ENCODE data around the gene ZNF562.
A peak's percentile ranks its signal among the peaks of the same experiment; 100 is the strongest.
"Not testable (repeated sequence)": the region's sequence is repeated elsewhere in the genome, so short reads cannot be mapped to it uniquely, and the experiment has no call there.

ZNF562 gene

DNA sequence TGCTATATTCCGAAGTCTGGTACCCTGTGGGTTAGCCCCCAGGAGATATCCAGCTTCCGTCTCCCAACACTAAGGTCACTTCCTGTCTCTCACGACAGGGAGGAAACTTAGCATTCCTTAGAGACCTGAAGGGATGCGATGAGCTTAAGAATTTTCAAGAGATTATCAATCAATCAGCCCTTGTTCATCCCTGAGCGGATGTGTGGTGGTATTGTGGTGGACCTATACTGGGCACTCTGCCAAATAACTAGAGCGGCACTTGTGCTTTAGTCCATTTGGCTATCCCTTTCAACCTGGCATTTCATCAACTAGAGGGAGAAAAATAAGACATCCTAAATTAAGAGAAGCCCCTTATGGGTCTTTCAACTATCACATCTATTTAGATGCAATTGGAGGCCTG lies 30.9 kb upstream of the ZNF562 start:
- in situ Hi-C loops (cut with HindIII; ENCODE audit: low sequenced_read_pairs): no loop called here
- no peak for DNase-seq (ENCODE audit: low read depth)
- TF ChIP-seq, protein P1, sequence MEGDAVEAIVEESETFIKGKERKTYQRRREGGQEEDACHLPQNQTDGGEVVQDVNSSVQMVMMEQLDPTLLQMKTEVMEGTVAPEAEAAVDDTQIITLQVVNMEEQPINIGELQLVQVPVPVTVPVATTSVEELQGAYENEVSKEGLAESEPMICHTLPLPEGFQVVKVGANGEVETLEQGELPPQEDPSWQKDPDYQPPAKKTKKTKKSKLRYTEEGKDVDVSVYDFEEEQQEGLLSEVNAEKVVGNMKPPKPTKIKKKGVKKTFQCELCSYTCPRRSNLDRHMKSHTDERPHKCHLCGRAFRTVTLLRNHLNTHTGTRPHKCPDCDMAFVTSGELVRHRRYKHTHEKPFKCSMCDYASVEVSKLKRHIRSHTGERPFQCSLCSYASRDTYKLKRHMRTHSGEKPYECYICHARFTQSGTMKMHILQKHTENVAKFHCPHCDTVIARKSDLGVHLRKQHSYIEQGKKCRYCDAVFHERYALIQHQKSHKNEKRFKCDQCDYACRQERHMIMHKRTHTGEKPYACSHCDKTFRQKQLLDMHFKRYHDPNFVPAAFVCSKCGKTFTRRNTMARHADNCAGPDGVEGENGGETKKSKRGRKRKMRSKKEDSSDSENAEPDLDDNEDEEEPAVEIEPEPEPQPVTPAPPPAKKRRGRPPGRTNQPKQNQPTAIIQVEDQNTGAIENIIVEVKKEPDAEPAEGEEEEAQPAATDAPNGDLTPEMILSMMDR (IDR thresholded peaks at IDR 0.05; ENCODE audit: low read depth, low read length, missing control alignments): no peak
- H3K4me3 ChIP-seq (ENCODE audit: low read depth, low read length): no peak overlapping the region

- in situ Hi-C loops (cut with HindIII; ENCODE audit: low sequenced_read_pairs): no loop called here
- no peak for DNase-seq (ENCODE audit: low read depth)
- H3K4me3 ChIP-seq (ENCODE audit: low read depth, low read length): no peak overlapping the region
- TF ChIP-seq, protein P1 (IDR thresholded peaks at IDR 0.05; ENCODE audit: low read depth, low read length, missing control alignments): no peak
These were observed 27.3 kb upstream of the ZNF562 start for GRCh38 chr19:9702186-9702585.

- no peak for DNase-seq (ENCODE audit: low read depth)
- no peak overlapping the region for H3K4me3 ChIP-seq (ENCODE audit: low read depth, low read length)
- in situ Hi-C loops (cut with HindIII; ENCODE audit: low sequenced_read_pairs): no loop called here
- TF ChIP-seq, protein P1 (IDR thresholded peaks at IDR 0.05; ENCODE audit: low read depth, low read length, missing control alignments): no peak
These were observed 25.5 kb upstream of the ZNF562 start for GRCh38 chr19:9700229-9700981.

DNA sequence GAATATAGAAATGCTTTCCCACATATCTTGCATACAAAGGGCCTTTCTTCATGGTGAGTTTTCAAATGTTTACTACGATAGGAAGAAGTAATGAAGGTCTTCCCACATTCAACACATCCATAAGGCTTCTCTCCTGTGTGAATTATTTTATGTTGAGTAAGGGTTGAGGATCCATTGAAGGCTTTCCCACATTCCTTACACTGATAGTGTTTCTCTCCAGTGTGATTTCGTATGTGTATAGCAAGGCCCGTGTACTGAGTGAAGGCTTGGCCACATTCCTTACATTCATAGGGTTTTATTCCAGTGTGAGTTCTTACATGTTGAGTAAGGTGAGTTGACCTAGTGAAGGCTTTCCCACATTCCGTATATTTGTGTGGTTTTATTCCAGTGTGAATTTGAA lies 15.4 kb upstream of the ZNF562 start:
- in situ Hi-C loops (cut with HindIII; ENCODE audit: low sequenced_read_pairs); DNase-seq (ENCODE audit: low read depth); H3K4me3 ChIP-seq (ENCODE audit: low read depth, low read length): not testable (repeated sequence)

DNA sequence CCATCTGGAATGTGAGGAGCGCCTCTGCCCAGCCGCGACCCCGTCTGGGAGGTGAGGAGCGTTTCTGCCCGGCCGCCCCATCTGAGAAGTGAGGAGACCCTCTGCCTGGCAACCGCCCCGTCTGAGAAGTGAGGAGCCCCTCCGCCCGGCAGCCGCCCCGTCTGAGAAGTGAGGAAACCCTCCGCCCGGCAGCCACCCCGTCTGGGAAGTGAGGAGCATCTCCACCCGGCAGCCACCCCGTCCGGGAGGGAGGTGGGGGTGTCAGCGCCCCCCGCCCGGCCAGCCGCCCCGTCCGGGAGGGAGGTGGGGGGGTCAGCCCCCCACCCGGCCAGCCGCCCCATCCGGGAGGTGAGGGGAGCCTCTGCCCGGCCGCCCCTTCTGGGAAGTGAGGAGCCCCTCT lies 5.1 kb upstream of the ZNF562 start:
- DNase-seq (ENCODE audit: low read depth); in situ Hi-C loops (cut with HindIII; ENCODE audit: low sequenced_read_pairs); H3K4me3 ChIP-seq (ENCODE audit: low read depth, low read length): not testable (repeated sequence)

DNA sequence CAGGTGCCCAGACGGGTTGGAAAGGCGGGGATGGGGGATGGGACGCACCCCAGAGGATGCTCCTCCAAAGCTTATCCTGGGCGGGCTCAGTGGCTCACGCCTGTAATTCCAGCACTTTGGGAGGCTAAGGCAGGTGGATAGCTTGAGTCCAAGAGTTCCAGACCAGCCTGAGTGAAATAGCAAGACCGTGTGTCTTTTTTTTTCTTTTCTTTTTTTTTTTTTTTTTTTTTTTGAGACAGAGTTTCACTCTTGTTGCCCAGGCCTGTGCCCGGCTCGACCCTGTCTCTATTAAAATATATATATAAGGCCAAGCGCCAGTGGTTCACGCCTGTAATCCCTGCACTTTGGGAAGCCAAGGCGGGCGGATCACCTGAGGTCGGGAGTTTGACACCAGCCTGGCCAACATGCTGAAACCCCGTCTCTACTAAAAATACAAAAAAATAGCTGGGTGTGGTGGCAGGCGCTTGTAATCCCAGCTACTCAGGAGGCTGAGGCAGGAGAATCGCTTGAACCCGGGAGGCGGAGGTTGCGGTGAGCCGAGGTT lies 530 bp upstream of the ZNF562 start:
- peak; percentile 1 for DNase-seq (ENCODE audit: low read depth)
- in situ Hi-C loops (cut with HindIII; ENCODE audit: low sequenced_read_pairs): not testable (repeated sequence)

DNA sequence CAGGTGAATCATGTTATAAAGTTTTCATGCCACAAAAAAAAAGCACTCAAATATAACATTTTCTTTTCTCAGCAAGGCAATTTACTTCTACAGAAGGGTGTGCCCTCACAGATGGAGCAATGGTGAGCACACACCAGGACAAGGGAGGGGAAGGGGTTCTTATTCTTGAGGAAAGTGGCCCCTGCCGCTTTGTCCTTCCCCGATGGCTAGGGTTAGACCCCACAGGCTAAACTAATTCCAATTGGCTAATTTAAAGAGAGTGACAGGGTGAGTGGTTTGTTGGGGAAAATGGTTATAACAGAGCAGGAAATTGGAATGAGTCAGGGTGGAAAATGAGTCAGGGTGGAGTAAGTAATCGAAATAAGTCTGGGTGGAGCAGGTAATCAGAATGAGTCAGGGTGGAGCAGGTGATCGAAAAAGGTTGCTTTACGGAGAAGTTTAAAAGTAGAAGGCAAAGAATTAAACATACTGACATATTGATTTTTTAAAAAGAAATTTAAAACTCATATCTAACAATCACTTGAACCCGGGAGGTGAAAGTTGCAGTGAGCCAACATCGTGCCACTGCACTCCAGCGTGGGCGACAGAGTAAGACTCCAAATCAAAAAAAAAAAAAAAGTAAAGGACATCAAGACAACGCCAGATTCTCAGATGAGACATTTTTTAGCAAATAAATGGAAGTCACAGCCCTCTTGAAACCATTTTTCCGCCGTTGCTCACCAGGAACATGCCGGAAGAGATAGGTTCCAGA lies 813 bp downstream of the ZNF562 start:
- peak; percentile 5 for DNase-seq (ENCODE audit: low read depth)
- H3K4me3 ChIP-seq (ENCODE audit: low read depth, low read length): peak overlapping the region; percentile 54
- in situ Hi-C loops (cut with HindIII; ENCODE audit: low sequenced_read_pairs): no loop called here
- TF ChIP-seq, protein P1 (IDR thresholded peaks at IDR 0.05; ENCODE audit: low read depth, low read length, missing control alignments): no peak

More for the DNA sequence above, 530 bp upstream of the ZNF562 start:
- peak overlapping the region; percentile 54 for H3K4me3 ChIP-seq (ENCODE audit: low read depth, low read length)

DNA sequence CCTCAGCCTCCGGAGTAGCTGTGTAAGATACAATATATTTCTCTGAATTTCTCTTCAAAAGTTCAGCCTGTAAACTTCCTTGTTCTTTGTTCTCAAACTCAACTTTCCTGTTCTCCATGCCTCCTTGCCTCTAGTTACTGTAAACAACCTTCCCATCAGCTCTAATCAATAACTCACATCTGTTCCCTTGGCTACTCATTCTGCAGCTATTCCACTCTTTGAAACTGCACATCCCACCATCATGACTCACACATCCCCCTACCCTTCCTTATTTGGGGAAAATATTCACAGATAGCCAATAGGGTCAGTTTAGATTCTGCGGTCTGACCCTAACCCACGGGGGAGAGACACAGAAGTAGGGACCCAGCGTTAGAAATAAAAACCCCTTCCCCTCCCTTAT lies 2.0 kb downstream of the ZNF562 start:
- in situ Hi-C loops (cut with HindIII; ENCODE audit: low sequenced_read_pairs): no loop called here
- H3K4me3 ChIP-seq (ENCODE audit: low read depth, low read length): no peak overlapping the region
- no peak for DNase-seq (ENCODE audit: low read depth)
- TF ChIP-seq, protein P1 (IDR thresholded peaks at IDR 0.05; ENCODE audit: low read depth, low read length, missing control alignments): no peak

All from astrocyte of the cerebellum (primary cell).